ENCODE results near the gene MMP1. TPM values are rescaled to one million over a fixed set of nuclear protein-coding genes. Genes with fewer than 3 reads are reported as not detected.
A peak's percentile ranks its signal among the peaks of the same experiment; 100 is the strongest.

MMP1 gene
- total RNA-seq, 1 experiment from 2014 or later, result 0.15 TPM

DNA sequence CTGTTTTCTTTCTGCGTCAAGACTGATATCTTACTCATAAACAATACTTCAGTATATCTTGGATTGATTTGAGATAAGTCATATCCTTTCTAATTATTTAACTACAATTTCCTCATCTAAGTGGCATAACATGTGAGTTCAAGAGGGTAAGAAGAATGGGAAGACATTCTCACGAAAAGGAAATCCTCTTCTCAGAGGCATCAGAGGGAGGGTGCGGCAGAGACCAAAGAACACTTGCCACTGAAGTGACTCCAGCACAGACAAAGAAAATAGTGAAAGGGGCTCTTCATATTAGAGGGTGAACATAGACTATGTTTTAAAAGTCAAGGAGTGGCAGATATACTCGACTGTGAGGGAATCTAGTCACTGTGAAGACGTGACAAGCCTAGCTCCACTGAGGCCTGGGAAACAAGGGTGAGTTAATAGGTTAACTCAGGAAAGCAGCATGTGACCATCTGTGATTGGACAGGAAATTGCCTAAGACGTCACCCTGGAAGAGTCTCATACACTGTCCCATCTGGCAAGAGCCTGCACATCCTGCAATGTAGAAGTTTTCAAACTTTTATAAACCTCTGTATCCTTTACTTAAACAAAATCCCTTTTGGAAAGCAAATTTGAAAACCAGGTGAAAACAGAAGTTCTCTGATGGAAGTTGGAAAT, 1.9 kb upstream of the MMP1 start:
- no peaks in the 10 kb centered on the region for H3K36me3 ChIP-seq (ENCODE audit: control insufficient read depth, insufficient read depth, low read length)
- CTCF ChIA-PET, result no interaction called here
- BruUV-seq (replicated peaks), result no TSS peak
- no peaks in the 10 kb centered on the region for H3K9me3 ChIP-seq (ENCODE audit: control insufficient read depth, insufficient read depth, low read depth, low read length)
- no peak overlapping the region for H3K4me3 ChIP-seq (ENCODE audit: low read depth in 2 of 2, low read length in 2 of 2)
- POLR2A ChIA-PET, result no interaction called here
- H3K4me1 ChIP-seq (ENCODE audit: control insufficient read depth, insufficient read depth, low read length), result no peaks in the 10 kb centered on the region
- TF ChIP-seq POLR2AphosphoS5 (IDR thresholded peaks at IDR 0.05; ENCODE audit: low read depth, low read length) (no peak), SIN3A (IDR thresholded peaks at IDR 0.05; ENCODE audit: borderline replicate concordance, insufficient read depth, low read depth, low read length) (no peak), TCF7L2 (IDR thresholded peaks at IDR 0.05; ENCODE audit: low read depth, low read length) (no peak)
- TF ChIP-seq, protein P1, sequence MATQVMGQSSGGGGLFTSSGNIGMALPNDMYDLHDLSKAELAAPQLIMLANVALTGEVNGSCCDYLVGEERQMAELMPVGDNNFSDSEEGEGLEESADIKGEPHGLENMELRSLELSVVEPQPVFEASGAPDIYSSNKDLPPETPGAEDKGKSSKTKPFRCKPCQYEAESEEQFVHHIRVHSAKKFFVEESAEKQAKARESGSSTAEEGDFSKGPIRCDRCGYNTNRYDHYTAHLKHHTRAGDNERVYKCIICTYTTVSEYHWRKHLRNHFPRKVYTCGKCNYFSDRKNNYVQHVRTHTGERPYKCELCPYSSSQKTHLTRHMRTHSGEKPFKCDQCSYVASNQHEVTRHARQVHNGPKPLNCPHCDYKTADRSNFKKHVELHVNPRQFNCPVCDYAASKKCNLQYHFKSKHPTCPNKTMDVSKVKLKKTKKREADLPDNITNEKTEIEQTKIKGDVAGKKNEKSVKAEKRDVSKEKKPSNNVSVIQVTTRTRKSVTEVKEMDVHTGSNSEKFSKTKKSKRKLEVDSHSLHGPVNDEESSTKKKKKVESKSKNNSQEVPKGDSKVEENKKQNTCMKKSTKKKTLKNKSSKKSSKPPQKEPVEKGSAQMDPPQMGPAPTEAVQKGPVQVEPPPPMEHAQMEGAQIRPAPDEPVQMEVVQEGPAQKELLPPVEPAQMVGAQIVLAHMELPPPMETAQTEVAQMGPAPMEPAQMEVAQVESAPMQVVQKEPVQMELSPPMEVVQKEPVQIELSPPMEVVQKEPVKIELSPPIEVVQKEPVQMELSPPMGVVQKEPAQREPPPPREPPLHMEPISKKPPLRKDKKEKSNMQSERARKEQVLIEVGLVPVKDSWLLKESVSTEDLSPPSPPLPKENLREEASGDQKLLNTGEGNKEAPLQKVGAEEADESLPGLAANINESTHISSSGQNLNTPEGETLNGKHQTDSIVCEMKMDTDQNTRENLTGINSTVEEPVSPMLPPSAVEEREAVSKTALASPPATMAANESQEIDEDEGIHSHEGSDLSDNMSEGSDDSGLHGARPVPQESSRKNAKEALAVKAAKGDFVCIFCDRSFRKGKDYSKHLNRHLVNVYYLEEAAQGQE (IDR thresholded peaks at IDR 0.05; ENCODE audit: insufficient read depth in 1 of 2, low read depth in 2 of 2, low read length in 1 of 2), result no peak
- TF ChIP-seq, protein P2, sequence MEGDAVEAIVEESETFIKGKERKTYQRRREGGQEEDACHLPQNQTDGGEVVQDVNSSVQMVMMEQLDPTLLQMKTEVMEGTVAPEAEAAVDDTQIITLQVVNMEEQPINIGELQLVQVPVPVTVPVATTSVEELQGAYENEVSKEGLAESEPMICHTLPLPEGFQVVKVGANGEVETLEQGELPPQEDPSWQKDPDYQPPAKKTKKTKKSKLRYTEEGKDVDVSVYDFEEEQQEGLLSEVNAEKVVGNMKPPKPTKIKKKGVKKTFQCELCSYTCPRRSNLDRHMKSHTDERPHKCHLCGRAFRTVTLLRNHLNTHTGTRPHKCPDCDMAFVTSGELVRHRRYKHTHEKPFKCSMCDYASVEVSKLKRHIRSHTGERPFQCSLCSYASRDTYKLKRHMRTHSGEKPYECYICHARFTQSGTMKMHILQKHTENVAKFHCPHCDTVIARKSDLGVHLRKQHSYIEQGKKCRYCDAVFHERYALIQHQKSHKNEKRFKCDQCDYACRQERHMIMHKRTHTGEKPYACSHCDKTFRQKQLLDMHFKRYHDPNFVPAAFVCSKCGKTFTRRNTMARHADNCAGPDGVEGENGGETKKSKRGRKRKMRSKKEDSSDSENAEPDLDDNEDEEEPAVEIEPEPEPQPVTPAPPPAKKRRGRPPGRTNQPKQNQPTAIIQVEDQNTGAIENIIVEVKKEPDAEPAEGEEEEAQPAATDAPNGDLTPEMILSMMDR (IDR thresholded peaks at IDR 0.05), result no peak
- H3K27ac ChIP-seq (ENCODE audit: low read length), result no peak overlapping the region
- in situ Hi-C loops (cut with HindIII; ENCODE audit: low pct_unique_long_range_greater_than_20kb, low sequenced_read_pairs) (no loop called here), intact Hi-C loops (cut with micrococcal nuclease; ENCODE audit: unreplicated experiment) (no loop called here)
- H3K27me3 ChIP-seq (ENCODE audit: control insufficient read depth, insufficient read depth, low read length), result peaks cover 10% of the 10 kb centered on the region; the same call in 1 of the 2 replicates
- ATAC-seq (peak; percentile 25; the same call in 1 of the 2 replicates), DNase-seq (ENCODE audit: low read depth, low spot score) (no peak)

DNA sequence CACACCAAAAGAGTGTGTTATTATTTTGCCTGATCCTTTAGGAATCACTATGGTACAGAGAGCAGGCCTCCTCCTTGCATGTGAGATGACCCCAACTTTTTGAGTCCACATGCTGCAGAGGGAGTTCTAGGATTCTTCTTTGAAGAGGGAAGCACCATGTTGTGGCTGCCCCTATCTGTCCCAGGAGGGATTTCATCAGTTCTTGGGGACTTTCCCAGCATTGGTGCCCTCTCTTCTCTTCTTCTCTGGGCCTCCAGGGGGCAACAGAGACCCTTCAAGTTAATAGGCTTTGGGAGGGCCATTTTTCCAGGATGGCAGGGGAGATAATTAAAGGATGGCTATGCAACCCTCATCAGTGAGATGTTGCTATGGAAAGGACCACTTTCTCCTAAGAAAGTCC, 3.6 kb downstream of the MMP1 start:
- CTCF ChIA-PET, result no interaction called here
- no peak overlapping the region for H3K4me3 ChIP-seq (ENCODE audit: low read depth in 2 of 2, low read length in 2 of 2)
- no peak for DNase-seq (ENCODE audit: low read depth, low spot score)
- POLR2A ChIA-PET, result no interaction called here
- H3K27me3 ChIP-seq (ENCODE audit: control insufficient read depth, insufficient read depth, low read length), result peaks cover 6% of the 10 kb centered on the region; the same call in 1 of the 2 replicates
- in situ Hi-C loops (cut with HindIII; ENCODE audit: low pct_unique_long_range_greater_than_20kb, low sequenced_read_pairs), result no loop called here
- peak; percentile 73; the same call in 1 of the 2 replicates for ATAC-seq
- no TSS peak for BruUV-seq (replicated peaks)
- no peaks in the 10 kb centered on the region for H3K4me1 ChIP-seq (ENCODE audit: control insufficient read depth, insufficient read depth, low read length)
- intact Hi-C loops (cut with micrococcal nuclease; ENCODE audit: unreplicated experiment), result no loop called here
- H3K27ac ChIP-seq (ENCODE audit: low read length), result no peak overlapping the region
- no peaks in the 10 kb centered on the region for H3K9me3 ChIP-seq (ENCODE audit: control insufficient read depth, insufficient read depth, low read depth, low read length)
- no peaks in the 10 kb centered on the region for H3K36me3 ChIP-seq (ENCODE audit: control insufficient read depth, insufficient read depth, low read length)
- TF ChIP-seq SIN3A (IDR thresholded peaks at IDR 0.05; ENCODE audit: borderline replicate concordance, insufficient read depth, low read depth, low read length), result no peak
- TF ChIP-seq, protein P2 (IDR thresholded peaks at IDR 0.05), result peak; percentile 68

All from Panc1 (cell line).